Peyer's patch (tissue), 4 donors: ENCODE data around the gene TBCK.

Experiments
- CTCF ChIP-seq, 6 experiments: fragments of 450-650 bp in 4 of 6; fragments of 200-600 bp in 2 of 6; sonication (generic) in 1 of 6; IDR thresholded peaks; one replicate each; pipeline ENCODE4 v1.5.1; 2017 to 2019; ENCODE audit warnings: antibody characterized with exemption in 6 of 6, mild to moderate bottlenecking in 3 of 6, moderate library complexity in 1 of 6
- POLR2A ChIP-seq, 2 donors: fragments of 450-650 bp; IDR thresholded peaks; one replicate each; pipeline ENCODE4 v1.5.1; 2017; ENCODE audit warnings: antibody characterized with exemption in 2 of 2, mild to moderate bottlenecking in 2 of 2, moderate library complexity in 2 of 2

DNA sequence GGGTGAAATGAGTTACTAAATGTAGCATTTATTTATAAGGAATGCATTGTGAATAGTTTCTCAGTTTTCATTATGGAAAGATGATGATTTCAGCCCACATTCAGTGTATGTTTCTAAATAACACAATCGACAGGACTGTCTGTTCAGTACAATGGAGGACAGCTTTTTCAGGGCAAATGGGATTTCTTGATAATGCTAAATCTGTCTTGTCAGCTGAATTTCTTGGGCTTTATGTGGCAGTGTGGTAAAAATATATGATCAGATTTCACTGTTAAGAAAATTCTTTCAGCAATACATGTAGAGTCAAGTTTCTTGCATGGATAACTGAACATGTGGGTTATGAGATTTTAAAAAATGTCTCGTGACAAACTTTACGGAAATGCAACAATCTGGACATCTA, 269.9 kb downstream of the TBCK start:
- TF ChIP-seq CTCF (IDR thresholded peaks at IDR 0.05) = no peak
- no peak for TF ChIP-seq POLR2A (IDR thresholded peaks at IDR 0.05)
